ENCODE data around the gene RAB20. TPM values are rescaled to one million over a fixed set of nuclear protein-coding genes. Genes with fewer than 3 reads are reported as not detected.

Gene RAB20
- total RNA-seq, 8 experiments from 2014 or later: 0.58 to 11.8 (median 2.6) TPM

GRCh38 chr13:110589793-110590390, 28.4 kb upstream of the RAB20 start:
- Histone ChIP-seq H3K27ac (no peak overlapping the region), H3K4me1 (replicated peaks in 1 of 2) (no peaks in the 10 kb centered on the region), H3K4me3 (no peak overlapping the region)
- in situ Hi-C loops (cut with MboI; ENCODE audit: low pct_unique_long_range_greater_than_20kb in 2 of 9, low sequenced_read_pairs in 9 of 9, unreplicated experiment in 9 of 9): loop anchor here in 1 of 9 experiments (25.0 kb wide), 1 partner anchor 222 kb away; no protein-coding TSS in a partner anchor
- peak in 2 of 8 experiments; percentile 31 to 50 for ATAC-seq (replicated peaks in 6 of 8)
- 11 to 100% (median 71%) methylated on average over 1 to 3 of the region's 3 CpGs for WGBS, 10 experiments

GRCh38 chr13:110583178-110583865, 21.8 kb upstream of the RAB20 start:
- in situ Hi-C loops (cut with MboI; ENCODE audit: low pct_unique_long_range_greater_than_20kb in 2 of 9, low sequenced_read_pairs in 9 of 9, unreplicated experiment in 9 of 9): loop anchor here in 1 of 9 experiments (25.0 kb wide), 1 partner anchor 229 kb away; no protein-coding TSS in a partner anchor
- WGBS, 10 experiments: 0 to 92% (median 78%) methylated on average over 1 to 5 of the region's 13 CpGs
- no peak for ATAC-seq (replicated peaks in 6 of 8)
- Histone ChIP-seq H3K27ac (no peak overlapping the region), H3K4me1 (replicated peaks in 1 of 2) (no peaks in the 10 kb centered on the region), H3K4me3 (no peak overlapping the region)

- in situ Hi-C loops (cut with MboI; ENCODE audit: low pct_unique_long_range_greater_than_20kb in 2 of 9, low sequenced_read_pairs in 9 of 9, unreplicated experiment in 9 of 9): loop anchor here in 1 of 9 experiments (25.0 kb wide), 1 partner anchor 230 kb away; no protein-coding TSS in a partner anchor
Observed at GRCh38 chr13:110582421-110582954, 21.0 kb upstream of the RAB20 start.

GRCh38 chr13:110581506-110582185, 20.1 kb upstream of the RAB20 start:
- in situ Hi-C loops (cut with MboI; ENCODE audit: low pct_unique_long_range_greater_than_20kb in 2 of 9, low sequenced_read_pairs in 9 of 9, unreplicated experiment in 9 of 9): loop anchor here in 1 of 9 experiments (25.0 kb wide), 1 partner anchor 231 kb away; no protein-coding TSS in a partner anchor

More at GRCh38 chr13:110582421-110582954, 21.0 kb upstream of the RAB20 start:
- WGBS, 10 experiments: 20 to 100% (median 63%) methylated on average over 1 to 5 of the region's 13 CpGs; no CpG with 5 or more reads in 2 of the 10 experiments
- Histone ChIP-seq H3K27ac (no peak overlapping the region), H3K4me3 (no peak overlapping the region), H3K4me1 (replicated peaks in 1 of 2) (no peaks in the 10 kb centered on the region)
- no peak for ATAC-seq (replicated peaks in 6 of 8)

GRCh38 chr13:110580800-110581199, 19.3 kb upstream of the RAB20 start:
- Histone ChIP-seq H3K27ac (no peak overlapping the region), H3K4me3 (no peak overlapping the region), H3K4me1 (replicated peaks in 1 of 2) (no peaks in the 10 kb centered on the region)
- no peak for ATAC-seq (replicated peaks in 6 of 8)
- WGBS, 10 experiments: 25 to 100% (median 85%) methylated on average over 2 of the region's 2 CpGs; no CpG with 5 or more reads in 1 of the 10 experiments
- in situ Hi-C loops (cut with MboI; ENCODE audit: low pct_unique_long_range_greater_than_20kb in 2 of 9, low sequenced_read_pairs in 9 of 9, unreplicated experiment in 9 of 9): loop anchor here in 1 of 9 experiments (25.0 kb wide), 1 partner anchor 232 kb away; no protein-coding TSS in a partner anchor

More at GRCh38 chr13:110581506-110582185, 20.1 kb upstream of the RAB20 start:
- WGBS, 10 experiments: 0 to 100% (median 90%) methylated on average over 1 to 11 of the region's 14 CpGs; no CpG with 5 or more reads in 1 of the 10 experiments
- Histone ChIP-seq H3K4me1 (replicated peaks in 1 of 2) (no peaks in the 10 kb centered on the region), H3K27ac (no peak overlapping the region), H3K4me3 (no peak overlapping the region)
- ATAC-seq (replicated peaks in 6 of 8): no peak

- no peak for ATAC-seq (replicated peaks in 6 of 8)
- in situ Hi-C loops (cut with MboI; ENCODE audit: low pct_unique_long_range_greater_than_20kb in 2 of 9, low sequenced_read_pairs in 9 of 9, unreplicated experiment in 9 of 9): loop anchor here in 1 of 9 experiments (25.0 kb wide), 1 partner anchor 234 kb away; no protein-coding TSS in a partner anchor
- H3K4me1 ChIP-seq (replicated peaks in 1 of 2): peaks cover 0 to 2% of the 10 kb centered on the region in 2 donors
- H3K4me3 ChIP-seq: no peak overlapping the region
- H3K27ac ChIP-seq: no peak overlapping the region
- 67 to 100% (median 82%) methylated on average over 3 to 9 of the region's 10 CpGs; no CpG with 5 or more reads in 3 of the 10 experiments for WGBS, 10 experiments
Observed at GRCh38 chr13:110578363-110578762, 16.8 kb upstream of the RAB20 start.

GRCh38 chr13:110576736-110577476, 15.4 kb upstream of the RAB20 start:
- peaks cover 0 to 2% of the 10 kb centered on the region in 2 donors for H3K4me1 ChIP-seq (replicated peaks in 1 of 2)
- H3K4me3 ChIP-seq: no peak overlapping the region
- in situ Hi-C loops (cut with MboI; ENCODE audit: low pct_unique_long_range_greater_than_20kb in 2 of 9, low sequenced_read_pairs in 9 of 9, unreplicated experiment in 9 of 9): loop anchor here in 1 of 9 experiments (25.0 kb wide), 1 partner anchor 235 kb away; no protein-coding TSS in a partner anchor
- ATAC-seq (replicated peaks in 6 of 8): no peak
- 66 to 96% (median 83%) methylated on average over 3 to 9 of the region's 11 CpGs for WGBS, 10 experiments
- no peak overlapping the region for H3K27ac ChIP-seq

GRCh38 chr13:110576070-110576394, 14.5 kb upstream of the RAB20 start:
- H3K4me1 ChIP-seq (replicated peaks in 1 of 2): peaks cover 0 to 2% of the 10 kb centered on the region in 2 donors
- no peak overlapping the region for H3K4me3 ChIP-seq
- no peak overlapping the region for H3K27ac ChIP-seq
- 40 to 94% (median 72%) methylated on average over 1 to 6 of the region's 7 CpGs; no CpG with 5 or more reads in 4 of the 10 experiments for WGBS, 10 experiments
- in situ Hi-C loops (cut with MboI; ENCODE audit: low pct_unique_long_range_greater_than_20kb in 2 of 9, low sequenced_read_pairs in 9 of 9, unreplicated experiment in 9 of 9): loop anchor here in 1 of 9 experiments (25.0 kb wide), 1 partner anchor 236 kb away; no protein-coding TSS in a partner anchor
- ATAC-seq (replicated peaks in 6 of 8): no peak

GRCh38 chr13:110575322-110576069, 14.0 kb upstream of the RAB20 start:
- in situ Hi-C loops (cut with MboI; ENCODE audit: low pct_unique_long_range_greater_than_20kb in 2 of 9, low sequenced_read_pairs in 9 of 9, unreplicated experiment in 9 of 9): loop anchor here in 1 of 9 experiments (25.0 kb wide), 1 partner anchor 237 kb away; no protein-coding TSS in a partner anchor
- H3K4me3 ChIP-seq: no peak overlapping the region
- WGBS, 10 experiments: 19 to 82% (median 31%) methylated on average over 3 to 6 of the region's 15 CpGs; no CpG with 5 or more reads in 5 of the 10 experiments
- peak; percentile 73 to 99 (median 94) for ATAC-seq (replicated peaks in 6 of 8)
- peaks cover 0 to 2% of the 10 kb centered on the region in 2 donors for H3K4me1 ChIP-seq (replicated peaks in 1 of 2)
- H3K27ac ChIP-seq: no peak overlapping the region

- no peak overlapping the region for H3K4me3 ChIP-seq
- peaks cover 2 to 3% of the 10 kb centered on the region in 2 donors for H3K4me1 ChIP-seq (replicated peaks in 1 of 2)
- 3 to 100% (median 46%) methylated on average over 1 to 8 of the region's 9 CpGs; no CpG with 5 or more reads in 2 of the 10 experiments for WGBS, 10 experiments
- in situ Hi-C loops (cut with MboI; ENCODE audit: low pct_unique_long_range_greater_than_20kb in 2 of 9, low sequenced_read_pairs in 9 of 9, unreplicated experiment in 9 of 9): no loop called here
- H3K27ac ChIP-seq: no peak overlapping the region
- peak in 1 of 8 experiments; percentile 53 for ATAC-seq (replicated peaks in 6 of 8)
Observed at GRCh38 chr13:110574161-110574560, 12.6 kb upstream of the RAB20 start.

GRCh38 chr13:110572778-110573118, 11.2 kb upstream of the RAB20 start:
- peaks cover 2 to 3% of the 10 kb centered on the region in 2 donors for H3K4me1 ChIP-seq (replicated peaks in 1 of 2)
- 50 to 100% (median 81%) methylated on average over 1 to 2 of the region's 2 CpGs; no CpG with 5 or more reads in 3 of the 10 experiments for WGBS, 10 experiments
- in situ Hi-C loops (cut with MboI; ENCODE audit: low pct_unique_long_range_greater_than_20kb in 2 of 9, low sequenced_read_pairs in 9 of 9, unreplicated experiment in 9 of 9): no loop called here
- H3K4me3 ChIP-seq: no peak overlapping the region
- H3K27ac ChIP-seq: no peak overlapping the region
- ATAC-seq (replicated peaks in 6 of 8): no peak

All from motor neuron (in vitro differentiated cells).